GM12878 (cell line): ENCODE results near the gene POLN.

ENCODE experiments used
- CHD1 ChIP-seq: IDR thresholded peaks from 2 replicates; pipeline ENCODE4 v1.6.1; 2012; ENCODE audit warnings: low read depth, low read length, improper control_type of control experiment
- GABPA ChIP-seq: IDR thresholded peaks from 2 replicates; pipeline ENCODE4 v1.6.1; 2014; ENCODE audit warnings: antibody characterized with exemption, low read depth, mild to moderate bottlenecking, inconsistent platforms
- NFYB ChIP-seq: IDR thresholded peaks from 2 replicates; pipeline ENCODE4 v1.6.1; 2011; ENCODE audit warnings: low read depth, mild to moderate bottlenecking, low read length, improper control_type of control experiment, moderate library complexity; ENCODE audit not compliant: insufficient read depth
- RAD21 ChIP-seq: IDR thresholded peaks from 2 replicates; pipeline ENCODE4 v1.6.1; 2011; ENCODE audit warnings: mild to moderate bottlenecking, low read depth, low read length, moderate library complexity; ENCODE audit not compliant: insufficient read depth
- TF ChIP-seq, protein P1 (sequence below): IDR thresholded peaks from 2 replicates; pipeline ENCODE4 v1.6.1; 2012; ENCODE audit warnings: mild to moderate bottlenecking, low read depth, low read length
- TF ChIP-seq, protein P2 (sequence below), 3 experiments: IDR thresholded peaks in 2 of 3; conservative IDR thresholded peaks in 1 of 3; 2 replicates each; pipeline ENCODE4 v1.5.1; 2011; ENCODE audit warnings: low read depth in 3 of 3, low read length in 3 of 3, mild to moderate bottlenecking in 3 of 3, control low read depth in 2 of 3, moderate library complexity in 2 of 3, inconsistent platforms in 1 of 3, mixed read lengths in 1 of 3; ENCODE audit not compliant: control insufficient read depth in 2 of 3, insufficient read depth in 1 of 3; ENCODE audit errors: extremely low read depth in 1 of 3

DNA sequence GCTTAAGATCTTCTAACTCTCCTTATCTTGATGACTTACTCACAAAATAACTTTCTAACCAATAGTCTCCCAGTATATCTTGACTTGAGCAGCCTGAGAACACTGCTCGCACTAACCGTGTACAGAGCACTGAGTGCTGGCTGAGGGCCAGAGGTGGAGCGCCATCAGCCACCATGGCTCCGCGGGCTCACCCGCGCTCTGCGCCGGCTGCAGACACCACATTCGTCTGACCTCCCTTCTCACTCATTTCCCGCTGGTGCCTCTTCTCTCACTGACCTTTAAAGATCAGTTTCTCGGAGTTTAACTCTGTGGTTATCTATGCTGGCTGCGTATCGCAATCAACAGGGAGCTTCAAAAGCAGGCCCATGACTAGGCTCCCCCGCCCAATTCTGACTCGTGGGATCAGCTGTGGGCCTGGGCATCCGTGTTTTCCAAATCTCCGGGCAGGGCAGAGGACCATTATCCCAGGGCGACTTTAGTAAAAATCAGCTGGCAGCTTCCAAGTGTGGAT, 78.6 kb downstream of the POLN start:
- TF ChIP-seq CHD1 (no peak), GABPA (no peak), NFYB (no peak), RAD21 (no peak)
- TF ChIP-seq, protein P1, sequence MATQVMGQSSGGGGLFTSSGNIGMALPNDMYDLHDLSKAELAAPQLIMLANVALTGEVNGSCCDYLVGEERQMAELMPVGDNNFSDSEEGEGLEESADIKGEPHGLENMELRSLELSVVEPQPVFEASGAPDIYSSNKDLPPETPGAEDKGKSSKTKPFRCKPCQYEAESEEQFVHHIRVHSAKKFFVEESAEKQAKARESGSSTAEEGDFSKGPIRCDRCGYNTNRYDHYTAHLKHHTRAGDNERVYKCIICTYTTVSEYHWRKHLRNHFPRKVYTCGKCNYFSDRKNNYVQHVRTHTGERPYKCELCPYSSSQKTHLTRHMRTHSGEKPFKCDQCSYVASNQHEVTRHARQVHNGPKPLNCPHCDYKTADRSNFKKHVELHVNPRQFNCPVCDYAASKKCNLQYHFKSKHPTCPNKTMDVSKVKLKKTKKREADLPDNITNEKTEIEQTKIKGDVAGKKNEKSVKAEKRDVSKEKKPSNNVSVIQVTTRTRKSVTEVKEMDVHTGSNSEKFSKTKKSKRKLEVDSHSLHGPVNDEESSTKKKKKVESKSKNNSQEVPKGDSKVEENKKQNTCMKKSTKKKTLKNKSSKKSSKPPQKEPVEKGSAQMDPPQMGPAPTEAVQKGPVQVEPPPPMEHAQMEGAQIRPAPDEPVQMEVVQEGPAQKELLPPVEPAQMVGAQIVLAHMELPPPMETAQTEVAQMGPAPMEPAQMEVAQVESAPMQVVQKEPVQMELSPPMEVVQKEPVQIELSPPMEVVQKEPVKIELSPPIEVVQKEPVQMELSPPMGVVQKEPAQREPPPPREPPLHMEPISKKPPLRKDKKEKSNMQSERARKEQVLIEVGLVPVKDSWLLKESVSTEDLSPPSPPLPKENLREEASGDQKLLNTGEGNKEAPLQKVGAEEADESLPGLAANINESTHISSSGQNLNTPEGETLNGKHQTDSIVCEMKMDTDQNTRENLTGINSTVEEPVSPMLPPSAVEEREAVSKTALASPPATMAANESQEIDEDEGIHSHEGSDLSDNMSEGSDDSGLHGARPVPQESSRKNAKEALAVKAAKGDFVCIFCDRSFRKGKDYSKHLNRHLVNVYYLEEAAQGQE = no peak
- TF ChIP-seq, protein P2, sequence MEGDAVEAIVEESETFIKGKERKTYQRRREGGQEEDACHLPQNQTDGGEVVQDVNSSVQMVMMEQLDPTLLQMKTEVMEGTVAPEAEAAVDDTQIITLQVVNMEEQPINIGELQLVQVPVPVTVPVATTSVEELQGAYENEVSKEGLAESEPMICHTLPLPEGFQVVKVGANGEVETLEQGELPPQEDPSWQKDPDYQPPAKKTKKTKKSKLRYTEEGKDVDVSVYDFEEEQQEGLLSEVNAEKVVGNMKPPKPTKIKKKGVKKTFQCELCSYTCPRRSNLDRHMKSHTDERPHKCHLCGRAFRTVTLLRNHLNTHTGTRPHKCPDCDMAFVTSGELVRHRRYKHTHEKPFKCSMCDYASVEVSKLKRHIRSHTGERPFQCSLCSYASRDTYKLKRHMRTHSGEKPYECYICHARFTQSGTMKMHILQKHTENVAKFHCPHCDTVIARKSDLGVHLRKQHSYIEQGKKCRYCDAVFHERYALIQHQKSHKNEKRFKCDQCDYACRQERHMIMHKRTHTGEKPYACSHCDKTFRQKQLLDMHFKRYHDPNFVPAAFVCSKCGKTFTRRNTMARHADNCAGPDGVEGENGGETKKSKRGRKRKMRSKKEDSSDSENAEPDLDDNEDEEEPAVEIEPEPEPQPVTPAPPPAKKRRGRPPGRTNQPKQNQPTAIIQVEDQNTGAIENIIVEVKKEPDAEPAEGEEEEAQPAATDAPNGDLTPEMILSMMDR (IDR thresholded peaks at IDR 0.05 in 2 of 3, conservative IDR thresholded peaks at IDR 0.05 in 1 of 3; ENCODE audit: control insufficient read depth in 2 of 3, extremely low read depth in 1 of 3, insufficient read depth in 1 of 3, low read depth in 3 of 3, low read length in 3 of 3) = no peak
